HG03565 (cell line): ENCODE results near the gene ATP13A1.
"Not testable (repeated sequence)": the region's sequence is repeated elsewhere in the genome, so short reads cannot be mapped to it uniquely, and the experiment has no call there.

Experiments used
- ATAC-seq: cut with Tn5 transposase; IDR thresholded peaks from one replicate; pipeline ENCODE4 v1.9.1; 2021; ENCODE audit warnings: mild to moderate bottlenecking, moderate library complexity; ENCODE audit not compliant: unreplicated experiment

ATP13A1 gene

DNA sequence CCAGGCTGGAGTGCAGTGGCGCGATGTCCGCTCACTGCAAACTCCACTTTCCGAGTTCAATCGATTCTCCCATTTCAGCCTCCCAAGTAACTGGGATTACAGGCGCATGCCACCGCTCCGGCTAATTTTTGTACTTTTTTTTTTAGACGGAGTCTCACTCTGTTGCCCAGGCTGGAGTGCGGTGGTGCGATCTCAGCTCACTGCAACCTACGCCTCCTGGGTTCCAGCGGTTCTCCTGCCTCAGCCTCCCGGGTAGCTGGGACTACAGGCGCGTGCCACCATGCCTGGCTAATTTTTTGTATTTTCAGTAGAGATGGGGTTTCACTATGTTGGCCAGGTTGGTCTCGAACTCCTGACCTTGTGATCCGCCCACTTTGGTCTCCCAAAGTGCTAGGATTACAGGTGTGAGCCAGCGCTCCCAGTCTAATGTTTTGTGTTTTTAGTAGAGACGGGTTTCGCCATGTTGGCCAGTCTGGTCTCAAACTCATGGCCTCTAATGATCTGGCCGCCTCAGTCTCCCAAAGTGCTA is 2.0 kb upstream of the ATP13A1 start:
- not testable (repeated sequence) for ATAC-seq

DNA sequence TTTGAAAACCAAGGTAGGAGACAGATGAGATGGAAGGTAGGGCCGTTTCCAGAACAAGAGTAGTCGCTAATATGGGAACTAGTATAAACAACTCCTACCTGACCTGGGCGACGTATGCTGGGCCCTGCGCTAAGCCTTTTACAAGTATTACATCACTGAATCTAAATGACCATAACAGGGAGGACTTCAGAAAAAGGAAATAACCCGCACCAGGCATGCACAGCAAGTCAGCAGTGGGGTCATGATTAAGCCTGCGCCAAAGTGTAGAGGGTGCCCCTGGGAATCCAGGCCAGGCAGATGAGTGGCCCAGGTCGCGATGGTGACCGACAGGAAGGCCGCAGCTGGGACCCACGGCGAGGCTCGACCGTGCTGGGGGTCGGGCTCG is 613 bp downstream of the ATP13A1 start:
- ATAC-seq = no peak

DNA sequence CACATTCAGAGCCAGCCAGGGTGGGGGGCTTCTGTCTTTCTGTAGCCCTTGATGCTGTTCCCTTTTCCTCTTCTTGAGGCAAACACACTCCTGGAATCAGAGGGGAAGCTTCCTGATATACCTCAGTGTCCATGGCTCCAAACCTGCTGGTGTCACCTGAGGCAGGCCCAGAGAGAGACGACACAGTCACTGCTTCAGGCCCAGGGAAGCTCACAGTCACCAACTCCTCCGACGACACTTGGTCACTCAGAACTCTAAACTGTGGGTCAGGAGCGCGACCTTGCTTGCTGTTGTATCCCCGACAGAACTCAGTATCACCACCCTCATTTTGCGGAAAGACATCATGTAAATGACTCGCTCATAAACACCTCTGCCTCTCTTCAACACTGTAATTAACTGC is 1.1 kb downstream of the ATP13A1 start:
- ATAC-seq = no peak

DNA sequence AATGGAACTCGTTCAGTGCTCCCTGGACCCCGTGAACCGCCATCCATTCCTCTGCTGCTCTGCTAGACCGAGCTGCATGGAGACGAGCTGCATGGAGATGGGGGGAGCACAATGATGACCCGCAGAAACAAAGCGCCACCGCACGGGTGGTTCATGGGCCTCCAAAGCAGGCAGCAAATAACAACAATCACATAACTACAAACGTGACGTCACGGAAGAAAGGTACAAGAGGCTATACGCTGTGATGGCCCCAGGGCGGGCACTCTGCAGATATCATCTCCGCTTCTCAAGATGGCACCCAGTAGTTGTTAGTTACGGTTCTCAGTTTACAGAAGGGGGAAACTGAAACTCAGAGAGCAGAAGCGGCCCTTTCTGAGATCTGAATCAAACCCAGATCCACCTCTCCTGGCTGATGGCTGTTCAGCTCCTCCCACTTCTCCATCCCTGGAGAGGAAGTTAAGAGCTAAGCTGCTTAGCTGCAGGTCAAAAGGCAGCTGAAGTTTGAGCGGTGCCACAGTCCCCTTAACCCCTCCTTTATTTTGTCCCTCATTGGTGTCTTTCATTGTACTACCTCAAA is 1.7 kb downstream of the ATP13A1 start:
- peak; percentile 25 for ATAC-seq

DNA sequence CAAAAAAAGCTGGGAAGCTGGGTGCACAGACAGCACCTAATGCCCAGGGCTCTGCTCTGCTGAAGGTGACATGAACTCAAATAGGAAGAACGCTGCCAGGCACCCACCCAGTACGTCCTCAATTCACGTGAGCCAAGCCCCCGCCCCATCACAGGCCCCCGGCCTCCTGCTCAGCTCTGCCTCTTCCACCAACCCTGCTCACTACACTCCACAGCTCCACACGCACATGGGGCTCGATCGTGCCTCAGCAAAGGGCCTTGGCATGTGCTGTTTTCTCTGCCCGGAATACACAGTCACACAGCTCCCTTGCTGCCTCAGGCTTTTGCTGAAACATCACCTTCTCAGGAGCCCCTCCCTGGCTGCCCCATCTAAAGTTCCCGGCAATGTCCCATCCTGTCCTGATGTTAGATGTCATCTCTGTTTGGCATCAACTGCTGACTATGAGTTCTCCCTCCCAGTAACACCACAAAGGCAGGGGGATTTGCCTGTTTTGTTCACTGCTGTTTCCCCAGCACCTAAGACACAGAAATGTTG is 2.3 kb downstream of the ATP13A1 start:
- no peak for ATAC-seq

DNA sequence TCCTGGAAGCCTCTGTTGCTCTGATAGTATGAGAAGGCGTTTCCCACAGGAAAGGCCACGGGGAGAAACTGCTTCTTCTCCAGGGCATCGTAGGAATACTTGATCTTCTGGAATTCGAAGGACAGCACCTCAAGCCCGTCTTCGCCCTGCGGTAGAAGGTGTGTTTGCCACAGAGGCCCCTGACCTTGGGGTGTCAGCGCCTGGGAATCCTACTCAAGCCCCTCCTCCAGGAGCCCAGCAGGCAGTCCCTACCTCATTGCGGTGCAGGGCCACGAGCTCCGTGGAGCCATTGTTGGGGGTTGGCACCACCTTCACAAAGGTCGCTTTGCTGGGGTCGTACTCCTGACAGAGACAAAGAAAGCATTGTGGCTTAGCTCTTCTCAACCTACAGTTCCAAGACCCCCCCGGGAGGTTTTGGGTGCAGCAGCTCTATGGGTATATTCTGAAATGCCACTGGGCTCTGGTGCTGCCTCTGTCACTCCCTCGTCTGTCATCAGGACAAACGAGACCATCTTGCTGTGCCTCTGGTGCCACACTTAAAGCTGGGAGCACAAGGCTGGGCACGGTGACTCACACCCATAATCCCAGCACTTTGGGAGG is 3.7 kb downstream of the ATP13A1 start:
- no peak for ATAC-seq

DNA sequence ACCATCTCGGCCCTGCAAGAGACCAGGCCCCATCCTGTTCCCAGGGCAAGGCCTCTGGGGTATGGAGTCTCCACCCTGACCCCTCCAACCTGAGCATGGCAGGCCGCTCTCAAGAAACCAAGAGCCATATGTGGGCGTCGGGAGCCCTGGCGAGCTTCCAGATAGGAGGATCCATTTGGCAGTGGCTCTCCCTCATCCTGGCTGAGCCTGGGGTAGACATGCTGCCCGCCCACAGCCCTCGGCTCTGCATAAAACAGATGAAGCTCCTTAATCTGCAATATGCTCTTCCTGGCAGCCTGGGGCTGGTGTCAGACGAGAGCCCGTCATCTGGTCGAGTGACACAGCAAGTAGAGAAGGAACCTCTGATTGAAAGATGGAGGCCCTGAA is 6.1 kb downstream of the ATP13A1 start:
- no peak for ATAC-seq

DNA sequence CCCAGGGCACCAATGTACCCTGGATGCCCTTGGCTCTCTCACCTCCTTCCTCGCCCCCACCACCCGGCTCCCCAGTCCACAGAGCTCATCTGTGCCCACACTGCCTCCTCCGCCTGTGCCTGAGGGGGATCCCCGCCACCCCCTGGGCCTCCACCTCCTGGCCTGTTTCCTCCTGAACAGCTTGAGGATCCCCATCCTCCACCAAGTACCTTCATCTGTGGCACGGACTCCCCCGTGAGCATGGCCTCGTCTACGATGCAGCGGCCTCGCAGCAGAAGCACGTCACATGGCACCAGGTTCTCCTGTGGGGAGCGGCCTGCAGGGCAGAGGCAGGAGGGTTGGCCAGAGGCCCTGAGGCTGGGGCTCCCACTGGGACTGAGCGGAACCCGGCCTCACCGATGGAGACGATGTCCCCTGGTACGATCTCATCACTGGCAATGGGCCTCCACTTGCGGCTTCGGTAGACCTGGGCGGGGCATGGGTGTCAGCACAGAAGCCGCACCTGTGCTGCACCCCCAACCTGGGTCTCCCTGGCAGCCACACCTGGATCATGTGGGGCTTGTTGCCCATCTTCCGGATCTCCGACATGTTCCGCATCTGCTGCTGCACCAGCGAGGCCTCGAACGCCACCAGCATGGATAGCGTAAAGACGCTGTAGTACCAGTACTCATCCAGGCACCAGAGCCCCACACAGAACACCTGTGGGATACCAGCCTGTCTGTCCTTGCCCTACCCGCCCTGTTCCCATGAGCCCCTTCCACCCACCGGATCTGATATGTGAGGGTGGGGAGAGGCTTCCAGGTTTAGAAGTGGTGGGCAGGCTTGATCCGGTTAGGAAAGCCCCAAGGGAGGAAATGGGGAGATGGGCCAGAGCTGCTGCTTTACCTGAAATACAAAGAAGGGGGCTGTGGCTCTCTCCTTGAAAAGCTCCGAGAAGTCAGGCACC is 6.8 kb downstream of the ATP13A1 start:
- ATAC-seq = no peak

DNA sequence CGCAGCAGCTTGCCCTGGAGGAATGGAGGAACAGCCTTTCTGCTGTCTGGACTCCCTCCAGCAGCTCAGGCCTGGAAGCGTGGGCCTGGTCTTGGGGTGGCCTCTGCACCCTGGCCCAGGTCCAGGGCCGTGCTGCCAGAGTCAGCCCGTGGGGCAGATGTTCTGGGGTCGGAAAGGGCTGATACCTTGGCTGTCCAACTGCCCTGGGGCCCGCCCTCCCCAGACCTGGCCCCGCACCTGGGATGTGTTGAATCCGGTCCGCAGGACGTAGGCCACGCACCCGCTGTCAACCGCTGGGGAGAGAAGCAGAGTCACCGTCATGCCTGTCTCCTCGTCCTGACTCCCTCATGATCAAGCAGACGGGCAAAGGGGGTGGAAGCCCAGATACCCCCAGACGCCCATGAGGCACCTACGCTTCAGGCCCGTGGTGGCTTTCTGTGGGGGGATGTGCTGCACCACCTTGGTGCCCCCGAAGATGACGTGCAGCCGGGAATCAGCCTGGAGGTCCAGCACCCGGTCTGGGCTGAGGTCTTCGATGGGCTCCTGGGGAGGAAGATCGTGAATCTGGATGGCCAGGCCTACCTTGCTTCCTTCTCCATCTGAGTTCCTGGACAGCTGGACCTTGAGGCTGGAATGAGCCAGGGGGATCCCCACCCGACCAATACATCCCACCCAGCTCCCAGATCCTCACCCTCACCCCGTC is 7.7 kb downstream of the ATP13A1 start:
- ATAC-seq = no peak

DNA sequence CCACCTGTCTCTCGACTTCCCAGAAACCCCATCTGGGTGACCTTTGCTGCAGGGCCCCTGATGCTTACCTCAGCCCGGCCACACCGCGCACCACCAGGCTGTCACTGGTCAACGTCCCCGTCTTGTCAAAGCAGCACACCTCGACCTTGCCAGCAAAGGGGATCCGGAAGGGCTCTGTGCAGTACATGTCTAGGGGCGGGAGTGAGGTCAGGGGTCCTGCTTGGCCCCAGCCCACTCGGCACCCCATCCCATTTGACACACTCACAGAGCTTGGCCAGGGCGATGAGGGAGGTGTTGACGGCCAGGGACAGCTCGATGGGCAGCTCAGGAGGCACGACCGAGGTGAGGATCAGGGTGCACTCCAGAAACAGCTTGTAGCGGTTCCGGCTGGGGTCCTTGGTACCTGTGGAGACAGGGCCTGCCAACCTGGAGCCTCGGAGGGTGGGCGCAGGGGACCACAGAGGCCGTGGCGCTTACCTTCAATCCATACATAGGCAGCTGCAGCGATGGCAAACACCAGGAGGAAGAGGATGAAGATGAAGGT is 8.4 kb downstream of the ATP13A1 start:
- no peak for ATAC-seq

DNA sequence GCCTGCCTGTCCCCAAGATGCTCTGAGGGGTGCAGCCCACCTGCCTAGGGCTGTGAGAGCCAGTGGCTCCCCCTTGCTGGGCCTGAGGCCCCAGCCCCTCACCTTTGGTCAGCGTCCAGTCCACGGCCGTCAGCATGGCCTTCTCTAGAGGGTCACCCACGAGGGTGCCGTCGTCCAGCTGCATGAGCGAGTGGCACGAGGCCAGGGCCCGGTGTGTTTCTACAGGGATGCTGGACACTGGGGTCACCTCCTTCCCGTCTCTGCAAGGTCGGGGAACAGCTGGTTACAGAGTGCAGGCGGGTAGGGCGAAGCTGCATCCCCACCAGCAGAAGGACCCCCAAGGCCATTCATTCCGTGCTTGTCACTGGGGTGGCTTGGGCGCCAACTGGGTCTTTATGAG is 9.0 kb downstream of the ATP13A1 start:
- no peak for ATAC-seq

DNA sequence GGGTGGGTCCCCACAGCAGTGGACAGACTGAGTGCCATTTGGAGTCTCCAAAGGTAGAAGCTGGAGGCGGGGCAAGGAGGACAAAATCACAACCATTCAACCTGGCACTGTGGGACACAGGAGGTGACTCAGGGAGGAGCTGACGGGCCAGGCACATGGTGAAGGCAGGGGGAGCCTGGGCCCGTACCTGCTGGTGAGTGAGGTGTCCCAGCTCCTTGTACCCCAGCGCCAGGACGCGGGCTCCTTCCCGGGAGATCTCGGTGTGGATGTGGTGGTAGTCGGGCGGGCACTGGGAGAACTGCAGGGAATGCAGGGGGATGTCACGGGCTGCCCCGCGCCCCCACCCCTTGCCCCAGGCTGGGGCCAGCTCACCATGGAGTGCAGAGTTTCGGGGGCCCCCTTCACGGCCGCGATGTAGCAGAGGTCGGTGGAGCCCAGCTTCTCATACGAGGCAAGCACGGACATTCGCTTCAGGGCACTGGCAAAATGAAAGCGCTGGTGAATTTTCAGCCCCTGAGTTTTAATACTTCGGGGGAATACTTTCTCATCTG is 9.8 kb downstream of the ATP13A1 start:
- ATAC-seq = no peak

DNA sequence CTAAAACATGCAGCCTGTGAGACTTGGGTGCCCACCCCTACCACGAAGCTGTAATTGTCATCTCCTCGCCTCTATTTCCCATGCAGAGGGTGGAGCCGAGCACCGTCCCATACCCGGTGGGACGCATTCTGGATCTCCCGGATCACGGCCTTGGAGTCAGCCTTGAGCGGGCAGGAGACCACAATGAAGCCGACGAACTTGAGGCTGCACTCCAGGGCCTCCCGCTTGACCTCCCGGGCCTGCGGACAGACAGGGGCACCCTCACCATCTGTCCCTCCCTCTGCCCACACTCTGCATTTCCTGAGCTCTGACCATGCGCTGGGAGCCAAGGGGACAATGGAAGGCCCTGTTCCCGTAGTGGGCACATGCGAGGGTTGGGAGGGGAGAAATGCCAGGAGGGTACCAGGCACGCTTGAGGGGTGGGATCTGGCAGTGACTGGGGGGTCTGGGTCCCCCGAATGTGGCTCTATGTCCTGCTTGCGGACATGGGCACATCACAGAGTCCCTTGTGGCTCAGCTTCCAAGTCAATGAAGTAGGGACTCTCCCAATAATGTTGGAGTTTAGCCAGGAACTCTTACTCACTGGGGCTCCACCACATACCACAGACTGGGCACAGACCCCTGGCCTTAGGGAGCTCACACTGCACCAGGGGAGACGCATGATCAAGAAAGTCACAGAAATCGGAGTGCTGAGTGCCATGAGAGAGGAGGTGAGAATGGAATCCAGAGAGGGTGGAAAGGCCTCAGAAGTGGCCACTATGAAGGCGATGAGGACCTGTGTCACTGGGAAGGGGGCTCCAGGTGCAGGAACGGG is 10.8 kb downstream of the ATP13A1 start:
- ATAC-seq = no peak

DNA sequence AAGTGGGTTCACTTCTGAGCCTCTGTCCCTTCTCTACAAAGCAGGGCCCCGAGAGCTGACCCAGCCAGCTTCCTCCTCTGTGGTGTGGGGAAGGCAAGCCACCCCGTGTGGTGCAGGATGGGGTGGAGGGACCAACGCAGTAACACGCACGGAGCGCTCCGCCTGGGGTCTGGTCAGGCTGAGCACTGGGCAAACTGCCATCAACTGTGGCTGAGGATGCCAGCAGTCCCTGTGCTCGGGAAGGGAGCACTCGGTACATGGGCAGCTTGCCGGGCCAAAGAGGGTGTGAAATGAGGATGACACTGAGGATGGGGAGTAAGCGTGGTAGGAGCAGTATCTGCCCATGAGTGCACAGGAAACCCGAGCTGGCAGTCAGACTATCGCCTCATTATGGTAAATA is 12.4 kb downstream of the ATP13A1 start:
- no peak for ATAC-seq

DNA sequence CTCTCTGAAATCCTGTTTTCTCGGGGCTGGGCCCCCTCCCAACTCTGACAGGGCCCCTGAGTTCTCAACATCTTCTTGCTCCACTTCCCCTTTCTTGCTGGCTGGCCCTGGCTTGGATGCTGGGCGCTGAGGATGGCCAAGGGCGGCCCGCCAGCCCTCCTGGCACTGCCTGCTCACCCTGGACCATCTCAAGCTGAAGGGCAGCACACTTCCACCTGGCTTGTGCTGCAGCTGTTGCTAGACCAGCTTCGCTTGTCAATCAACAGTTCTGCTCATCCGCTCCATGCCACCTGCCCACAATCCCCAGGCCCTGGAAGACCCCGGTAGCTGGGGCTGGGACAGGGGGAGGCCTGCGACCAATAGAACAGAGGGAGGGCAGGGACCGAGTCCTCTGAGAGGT is 13.1 kb downstream of the ATP13A1 start:
- no peak for ATAC-seq

DNA sequence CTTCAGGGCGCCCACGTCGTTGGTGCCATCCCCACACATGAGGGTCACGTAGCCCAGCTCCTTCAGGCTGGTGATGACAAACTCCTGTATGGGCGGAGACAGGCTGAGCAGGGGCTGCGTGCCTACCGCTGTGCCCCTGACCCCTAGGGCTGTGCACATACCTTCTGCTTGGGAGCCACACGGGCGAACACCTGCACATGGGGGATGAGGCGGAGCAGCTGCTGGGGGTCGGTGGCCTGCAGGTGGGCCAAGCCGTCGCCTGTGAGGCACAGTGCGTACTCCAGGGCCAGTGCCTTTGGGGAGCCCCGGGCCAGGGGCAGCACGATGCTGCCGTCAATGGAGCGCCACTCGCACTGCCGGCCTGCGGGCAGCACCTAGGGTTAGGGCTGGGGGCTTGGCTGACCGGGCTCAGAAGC is 13.9 kb downstream of the ATP13A1 start:
- ATAC-seq = no peak

DNA sequence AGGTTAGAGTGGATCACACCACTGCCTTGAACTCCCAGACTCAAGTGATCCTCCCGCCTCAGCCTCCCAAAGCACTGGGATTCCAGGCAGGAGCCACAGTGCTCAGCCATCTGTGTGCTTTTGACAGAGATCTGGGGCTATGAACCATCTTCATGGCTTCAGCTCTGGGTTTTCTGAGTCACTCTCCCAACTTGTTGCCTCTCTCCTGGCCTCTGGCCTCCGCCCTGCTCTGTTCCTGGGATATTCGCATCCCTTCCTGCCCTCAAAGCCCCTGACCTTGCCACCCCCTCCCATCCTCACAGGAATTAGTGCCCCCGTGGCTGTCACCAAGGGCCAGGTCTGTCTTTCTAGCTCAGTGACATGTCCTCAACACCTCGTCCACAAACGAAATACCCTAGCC is 14.3 kb downstream of the ATP13A1 start:
- ATAC-seq = no peak

DNA sequence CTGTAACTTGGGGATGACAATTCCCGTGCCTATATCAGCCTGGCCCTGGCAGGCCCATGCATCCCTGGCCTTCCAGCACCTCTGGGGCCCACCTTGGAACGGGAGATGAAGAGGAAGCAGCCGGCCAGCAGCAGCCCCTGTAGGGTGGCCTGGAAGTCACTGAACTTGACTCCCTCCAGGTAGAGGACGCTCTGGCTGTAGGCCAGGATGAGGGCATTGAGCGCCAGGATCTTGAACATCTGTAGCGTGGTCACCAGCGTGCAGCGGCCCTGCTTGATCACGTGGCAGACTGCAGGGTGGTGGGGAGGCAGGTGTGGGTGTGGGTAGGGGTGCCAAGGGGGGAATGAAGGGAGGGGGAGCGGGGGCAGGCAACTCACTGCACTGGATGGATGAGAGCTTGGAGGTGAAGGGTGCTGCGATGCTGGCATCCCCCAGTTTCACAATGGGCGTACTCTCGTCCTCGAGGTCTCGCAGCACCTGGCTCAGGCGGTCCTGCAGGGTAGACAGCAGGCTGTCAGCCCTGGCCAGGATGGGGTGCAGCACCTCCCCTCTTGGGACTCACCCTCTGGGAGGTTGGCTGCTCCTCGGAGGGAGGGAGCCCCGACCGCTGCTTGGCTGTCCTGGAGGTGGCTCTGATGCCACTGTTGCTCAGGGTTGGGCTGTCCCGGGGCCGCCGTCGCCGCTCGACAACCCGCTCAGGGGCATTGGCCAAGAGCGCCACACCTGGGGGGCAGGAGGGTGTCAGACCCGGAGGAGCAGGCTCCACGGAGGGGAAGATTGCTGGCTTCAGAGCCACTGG is 16.2 kb downstream of the ATP13A1 start:
- no peak for ATAC-seq
